Cerebellar cortex (tissue), 1 donor: ENCODE data around the gene ACOT7.
"Not testable (repeated sequence)": the region's sequence is repeated elsewhere in the genome, so short reads cannot be mapped to it uniquely, and the experiment has no call there.

Experiments used
- DNase-seq: peaks from one replicate; pipeline ENCODE4 v3.0.0-alpha.2; 2015; ENCODE audit warnings: low spot score

The ACOT7 gene

GRCh38 chr1:6310116-6310848 is 83.3 kb downstream of the ACOT7 start:
- DNase-seq = no peak

- no peak for DNase-seq
Measured at GRCh38 chr1:6309564-6309963, 84.0 kb downstream of the ACOT7 start.

GRCh38 chr1:6308449-6308848 is 85.1 kb downstream of the ACOT7 start:
- DNase-seq = no peak

- DNase-seq = not testable (repeated sequence)
Measured at GRCh38 chr1:6307682-6308081, 85.9 kb downstream of the ACOT7 start.

GRCh38 chr1:6307099-6307498 is 86.5 kb downstream of the ACOT7 start:
- no peak for DNase-seq

- DNase-seq = no peak
Measured at GRCh38 chr1:6303397-6304012, 90.1 kb downstream of the ACOT7 start.

- peak; percentile 82 for DNase-seq
Measured at GRCh38 chr1:6302568-6302967, 91.0 kb downstream of the ACOT7 start.

- DNase-seq = no peak
Measured at GRCh38 chr1:6301526-6301925, 92.0 kb downstream of the ACOT7 start.

- no peak for DNase-seq
Measured at GRCh38 chr1:6300342-6301048, 93.1 kb downstream of the ACOT7 start.

GRCh38 chr1:6299557-6300165 is 93.9 kb downstream of the ACOT7 start:
- DNase-seq = no peak

GRCh38 chr1:6298940-6299465 is 94.6 kb downstream of the ACOT7 start:
- no peak for DNase-seq

- DNase-seq = no peak
Measured at GRCh38 chr1:6298530-6298929, 95.0 kb downstream of the ACOT7 start.

GRCh38 chr1:6295910-6296309 is 97.7 kb downstream of the ACOT7 start:
- DNase-seq = no peak

- DNase-seq = no peak
Measured at GRCh38 chr1:6294890-6295556, 98.5 kb downstream of the ACOT7 start.

GRCh38 chr1:6294080-6294889 is 99.3 kb downstream of the ACOT7 start:
- no peak for DNase-seq

GRCh38 chr1:6292102-6292501 is 101.5 kb downstream of the ACOT7 start:
- DNase-seq = no peak

- no peak for DNase-seq
Measured at GRCh38 chr1:6288665-6289064, 104.9 kb downstream of the ACOT7 start.

- no peak for DNase-seq
Measured at GRCh38 chr1:6288026-6288425, 105.5 kb downstream of the ACOT7 start.

GRCh38 chr1:6287431-6287886 is 106.1 kb downstream of the ACOT7 start:
- DNase-seq = peak; percentile 49

GRCh38 chr1:6287029-6287428 is 106.5 kb downstream of the ACOT7 start:
- DNase-seq = no peak

- no peak for DNase-seq
Measured at GRCh38 chr1:6286266-6286665, 107.3 kb downstream of the ACOT7 start.
